ENCODE data around the gene KIF13A. TPM values are rescaled to one million over a fixed set of nuclear protein-coding genes. Genes with fewer than 3 reads are reported as not detected.

Gene KIF13A
- total and polyA plus RNA-seq, 9 of the 15 experiments (the other 6 are each of a cell fraction or from before 2014, with no cell fraction given) = 3.6 to 44.3 (median 29.7) TPM

GRCh38 chr6:17709476-17709875 lies 278.0 kb downstream of the KIF13A start:
- H3K9me1 ChIP-seq (ENCODE audit: control insufficient read depth, insufficient read depth, low read length) = no peaks in the 10 kb centered on the region
- intact Hi-C loops (cut with micrococcal nuclease) = loop anchor here (5.0 to 10.0 kb wide), 3 partner anchors 275 to 553 kb away; partner anchors contain the start of genes DEK, KDM1B, KIF13A and TPMT
- in situ Hi-C loops (cut with MboI) = no loop called here
- peaks cover 23% of the 10 kb centered on the region for H3K79me2 ChIP-seq (ENCODE audit: control insufficient read depth, insufficient read depth, low read length)
- peaks cover 16 to 22% of the 10 kb centered on the region in 2 experiments; a peak in 4 of 5 replicates for H3K4me1 ChIP-seq (replicated peaks in 1 of 2; ENCODE audit: control insufficient read depth in 2 of 2, insufficient read depth in 2 of 2, low read length in 2 of 2)
- no peak for ATAC-seq
- DNase-seq (ENCODE audit: extremely low read depth in 1 of 4, low spot score in 3 of 4) = no peak
- H3K27ac ChIP-seq (ENCODE audit: extremely low read depth, low read depth, low read length) = no peak overlapping the region
- no TSS peak for BruUV-seq (replicated peaks)
- CTCF ChIA-PET (ENCODE audit: low intra/inter-chr PET ratio) = no interaction called here
- no peak overlapping the region for H3K4me2 ChIP-seq (ENCODE audit: insufficient read depth, low read length)
- H4K20me1 ChIP-seq (replicated peaks; ENCODE audit: control insufficient read depth, insufficient read depth, low read length) = no peaks in the 10 kb centered on the region
- 88% methylated on average over 2 of the region's 2 CpGs for WGBS (ENCODE audit: insufficient coverage, low coverage, missing lambda C conversion rate)
- POLR2A ChIA-PET = no interaction called here
- no peak overlapping the region for H3K9ac ChIP-seq (ENCODE audit: insufficient read depth in 1 of 2, low read depth in 2 of 2, low read length in 2 of 2)
- no peaks in the 10 kb centered on the region for H3K27me3 ChIP-seq (ENCODE audit: control insufficient read depth in 2 of 2, insufficient read depth in 2 of 2, low read length in 2 of 2)
- no peak overlapping the region for H3K4me3 ChIP-seq
- H3K9me3 ChIP-seq (replicated peaks; ENCODE audit: control insufficient read depth, insufficient read depth, low read depth, low read length) = no peaks in the 10 kb centered on the region
- FAIRE-seq = no peak
- TF ChIP-seq ZNF165 (CRISPR knock-in tag; IDR thresholded peaks at IDR 0.05; ENCODE audit: borderline replicate concordance) (no peak), HNRNPH1 (optimal IDR thresholded peaks at IDR 0.05; ENCODE audit: low read depth, low read length) (no peak), HDAC2 (IDR thresholded peaks at IDR 0.05) (no peak), STAT5A (IDR thresholded peaks at IDR 0.05; ENCODE audit: borderline replicate concordance, low read length) (no peak), SETDB1 (IDR thresholded peaks at IDR 0.05; ENCODE audit: low read length) (no peak), ZNF274 (IDR thresholded peaks at IDR 0.05; ENCODE audit: borderline replicate concordance, low read depth, low read length) (no peak), CEBPG (CRISPR knock-in tag; IDR thresholded peaks at IDR 0.05) (no peak), CEBPG (tag; conservative IDR thresholded peaks at IDR 0.05 in 1 of 2, IDR thresholded peaks at IDR 0.05 in 1 of 2) (no peak), HDAC1 (IDR thresholded peaks at IDR 0.05) (no peak), ZBTB17 (CRISPR knock-in tag; IDR thresholded peaks at IDR 0.05) (no peak), HLTF (IDR thresholded peaks at IDR 0.05) (no peak), TAF7 (tag; IDR thresholded peaks at IDR 0.05) (no peak), GABPB2 (CRISPR knock-in tag; conservative IDR thresholded peaks at IDR 0.05) (no peak), BDP1 (IDR thresholded peaks at IDR 0.05; ENCODE audit: insufficient read depth, insufficient read length) (no peak), TCF3 (CRISPR knock-in tag; IDR thresholded peaks at IDR 0.05) (no peak), FOXP1 (CRISPR knock-in tag; IDR thresholded peaks at IDR 0.05) (no peak), MAX (CRISPR knock-in tag; IDR thresholded peaks at IDR 0.05) (no peak)
- TF ChIP-seq, protein P1, sequence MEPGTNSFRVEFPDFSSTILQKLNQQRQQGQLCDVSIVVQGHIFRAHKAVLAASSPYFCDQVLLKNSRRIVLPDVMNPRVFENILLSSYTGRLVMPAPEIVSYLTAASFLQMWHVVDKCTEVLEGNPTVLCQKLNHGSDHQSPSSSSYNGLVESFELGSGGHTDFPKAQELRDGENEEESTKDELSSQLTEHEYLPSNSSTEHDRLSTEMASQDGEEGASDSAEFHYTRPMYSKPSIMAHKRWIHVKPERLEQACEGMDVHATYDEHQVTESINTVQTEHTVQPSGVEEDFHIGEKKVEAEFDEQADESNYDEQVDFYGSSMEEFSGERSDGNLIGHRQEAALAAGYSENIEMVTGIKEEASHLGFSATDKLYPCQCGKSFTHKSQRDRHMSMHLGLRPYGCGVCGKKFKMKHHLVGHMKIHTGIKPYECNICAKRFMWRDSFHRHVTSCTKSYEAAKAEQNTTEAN (CRISPR knock-in tag; IDR thresholded peaks at IDR 0.05) = no peak
- H2AFZ ChIP-seq (ENCODE audit: low read depth, low read length) = no peak overlapping the region
- no peaks in the 10 kb centered on the region for H3K36me3 ChIP-seq (ENCODE audit: control insufficient read depth, insufficient read depth, low read length)
